Activated naive CD4-positive, alpha-beta T cell treated with anti-CD3 and anti-CD28 coated beads, Interleukin-2, amount 10 ng/mL, durations not matched to agents 7 days and 5 days (primary cell): ENCODE results near the gene DNLZ.

Experiments used
- CTCF ChIA-PET: fragments of 350-600 bp; sonication (Branson Sonifier 250); formaldehyde crosslinking; loops from one replicate; lab custom pipeline; 2021; ENCODE audit warnings: antibody characterized with exemption; lab: Charles Lee
- DNase-seq: peaks from one replicate; pipeline ENCODE4 v3.0.0-alpha.2; 2020
- H3K27ac Mint-ChIP-seq: one replicate; pipeline ENCODE4 v1.8.0; 2021; ENCODE audit warnings: mild to moderate bottlenecking, moderate library complexity, mixed read lengths
- H3K27me3 Mint-ChIP-seq: one replicate; pipeline ENCODE4 v1.8.0; 2021; ENCODE audit warnings: mild to moderate bottlenecking, mixed read lengths
- H3K36me3 Mint-ChIP-seq: one replicate; pipeline ENCODE4 v1.8.0; 2021; ENCODE audit warnings: mixed read lengths
- H3K4me1 Mint-ChIP-seq: one replicate; pipeline ENCODE4 v1.8.0; 2021; ENCODE audit warnings: mixed read lengths
- H3K4me3 Mint-ChIP-seq: one replicate; pipeline ENCODE4 v1.8.0; 2021; ENCODE audit warnings: mild to moderate bottlenecking, moderate library complexity, mixed read lengths
- H3K9me3 Mint-ChIP-seq: one replicate; pipeline ENCODE4 v1.8.0; 2021; ENCODE audit warnings: mixed read lengths

Gene DNLZ

DNA sequence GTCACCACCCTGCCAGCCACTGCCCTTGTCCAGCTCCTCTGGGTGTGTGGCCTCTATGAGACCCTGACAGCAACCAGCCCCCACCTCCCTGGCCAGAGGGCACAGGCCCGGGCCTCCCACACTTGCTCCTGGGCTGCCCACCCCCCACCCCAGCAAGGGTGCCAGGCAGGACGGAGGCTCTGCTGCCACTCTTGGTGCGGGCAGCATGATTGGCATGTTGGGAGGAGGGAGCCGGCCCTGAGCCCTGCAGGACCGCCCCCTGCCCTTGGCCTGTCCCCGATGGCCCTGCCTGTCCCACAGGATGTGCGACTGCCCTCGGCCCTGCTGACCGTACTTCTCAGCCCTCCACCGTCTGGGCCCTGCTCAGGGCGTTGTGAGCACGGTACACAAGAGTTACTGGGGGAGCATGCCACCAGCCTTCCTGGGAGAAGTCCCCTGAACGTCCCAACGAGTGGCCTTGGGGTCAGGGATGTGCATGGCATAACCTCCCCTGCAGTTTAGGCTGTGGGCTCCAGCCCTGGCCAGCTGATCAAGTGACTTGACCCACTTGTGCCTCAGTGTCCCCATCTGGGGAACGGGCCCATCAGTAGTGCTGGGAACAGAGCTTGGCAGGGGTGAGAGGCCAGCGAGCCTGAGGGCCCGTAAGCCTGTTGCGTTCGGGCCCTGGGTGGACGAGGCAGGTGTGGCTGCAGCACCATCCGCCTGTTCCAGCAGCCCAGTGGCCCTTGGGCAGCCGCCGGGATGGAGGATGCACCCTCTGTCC is 20.2 kb downstream of the DNLZ start:
- H3K4me1 Mint-ChIP-seq: peaks cover 2% of the 10 kb centered on the region
- DNase-seq: no peak
- no peak overlapping the region for H3K4me3 Mint-ChIP-seq
- H3K9me3 Mint-ChIP-seq: no peaks in the 10 kb centered on the region
- no peaks in the 10 kb centered on the region for H3K36me3 Mint-ChIP-seq
- CTCF ChIA-PET: interaction anchor here (0.7 kb wide), 1 partner anchor 31 kb away, joined by 3 read pairs; no protein-coding TSS in a partner anchor
- no peaks in the 10 kb centered on the region for H3K27me3 Mint-ChIP-seq
- H3K27ac Mint-ChIP-seq: no peak overlapping the region

DNA sequence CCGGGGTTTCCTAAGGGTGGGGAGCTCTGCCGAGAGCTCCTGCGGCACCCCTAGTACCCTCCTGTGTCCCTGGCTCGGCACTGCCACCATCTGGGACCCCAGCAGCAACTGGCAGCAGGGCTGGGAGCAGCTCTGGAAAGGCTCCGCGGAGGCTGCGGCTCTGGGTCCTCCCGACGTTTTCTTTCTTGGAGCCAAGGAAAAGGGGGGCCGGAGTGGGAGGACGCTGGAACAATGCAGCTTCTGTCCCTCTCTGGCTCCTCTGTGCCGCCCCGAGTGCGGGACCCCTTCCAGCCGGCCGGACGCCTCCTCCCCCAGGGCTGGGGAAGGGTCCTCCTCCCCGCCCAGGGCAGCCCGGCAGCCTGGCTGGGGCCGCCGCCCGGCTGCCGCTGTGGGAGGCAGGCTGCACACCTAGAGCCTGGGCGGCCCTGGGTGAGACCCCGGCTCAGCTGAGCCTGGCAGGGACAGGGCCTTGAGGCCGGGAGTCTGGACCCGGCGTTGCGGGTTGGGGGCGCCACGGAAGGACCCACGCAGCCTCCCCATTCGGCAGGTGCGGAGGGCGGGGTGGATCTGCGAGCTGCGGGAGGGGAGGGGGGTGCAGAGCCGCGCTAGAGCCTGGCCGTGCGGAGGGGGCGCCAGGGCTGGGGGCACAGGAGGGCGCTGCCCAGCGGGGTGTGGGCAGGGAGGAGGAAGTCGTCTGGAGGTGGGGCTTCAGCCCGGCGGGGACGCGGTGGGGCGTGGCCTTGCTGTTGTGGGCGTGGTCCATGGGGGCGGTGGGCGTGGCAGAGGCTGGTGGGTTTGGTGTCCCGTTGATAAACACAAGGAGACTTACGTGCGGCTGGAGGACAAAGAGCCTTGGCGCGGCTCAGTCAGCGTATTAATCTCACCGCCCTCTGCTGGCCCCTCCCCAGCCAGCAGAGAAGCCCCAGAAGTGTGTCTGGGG is 21.1 kb downstream of the DNLZ start:
- DNase-seq: peak; percentile 70
- Mint-ChIP-seq H3K27ac (no peak overlapping the region), H3K9me3 (no peaks in the 10 kb centered on the region), H3K4me3 (no peak overlapping the region), H3K4me1 (peaks cover 2% of the 10 kb centered on the region), H3K36me3 (no peaks in the 10 kb centered on the region), H3K27me3 (no peaks in the 10 kb centered on the region)
- CTCF ChIA-PET: interaction anchor here (0.7 kb wide), 1 partner anchor 30 kb away, joined by 3 read pairs; no protein-coding TSS in a partner anchor

DNA sequence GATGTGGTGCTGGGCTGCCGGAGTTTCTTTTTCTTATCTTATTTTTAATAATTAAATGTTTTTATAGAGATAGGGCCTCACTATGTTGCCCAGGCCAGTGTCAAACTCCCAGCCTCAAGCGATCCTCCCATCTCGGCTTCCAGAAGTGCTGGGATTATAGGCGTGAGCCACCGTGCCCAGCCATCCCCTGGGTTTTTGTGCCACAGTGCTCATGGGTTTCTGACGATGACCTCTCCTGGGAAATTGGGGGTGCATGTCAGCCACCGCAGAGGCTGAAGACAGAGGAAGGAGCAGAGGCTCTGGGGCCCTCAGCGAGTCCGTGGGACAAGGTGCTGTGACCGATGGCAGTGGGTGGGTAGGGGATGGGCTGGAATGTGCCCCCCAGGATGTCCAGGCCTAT is 21.8 kb downstream of the DNLZ start:
- no peak overlapping the region for H3K27ac Mint-ChIP-seq
- H3K9me3 Mint-ChIP-seq: no peaks in the 10 kb centered on the region
- H3K4me1 Mint-ChIP-seq: peaks cover 2% of the 10 kb centered on the region
- no peak for DNase-seq
- no peaks in the 10 kb centered on the region for H3K27me3 Mint-ChIP-seq
- CTCF ChIA-PET: no interaction called here
- no peaks in the 10 kb centered on the region for H3K36me3 Mint-ChIP-seq
- H3K4me3 Mint-ChIP-seq: no peak overlapping the region

DNA sequence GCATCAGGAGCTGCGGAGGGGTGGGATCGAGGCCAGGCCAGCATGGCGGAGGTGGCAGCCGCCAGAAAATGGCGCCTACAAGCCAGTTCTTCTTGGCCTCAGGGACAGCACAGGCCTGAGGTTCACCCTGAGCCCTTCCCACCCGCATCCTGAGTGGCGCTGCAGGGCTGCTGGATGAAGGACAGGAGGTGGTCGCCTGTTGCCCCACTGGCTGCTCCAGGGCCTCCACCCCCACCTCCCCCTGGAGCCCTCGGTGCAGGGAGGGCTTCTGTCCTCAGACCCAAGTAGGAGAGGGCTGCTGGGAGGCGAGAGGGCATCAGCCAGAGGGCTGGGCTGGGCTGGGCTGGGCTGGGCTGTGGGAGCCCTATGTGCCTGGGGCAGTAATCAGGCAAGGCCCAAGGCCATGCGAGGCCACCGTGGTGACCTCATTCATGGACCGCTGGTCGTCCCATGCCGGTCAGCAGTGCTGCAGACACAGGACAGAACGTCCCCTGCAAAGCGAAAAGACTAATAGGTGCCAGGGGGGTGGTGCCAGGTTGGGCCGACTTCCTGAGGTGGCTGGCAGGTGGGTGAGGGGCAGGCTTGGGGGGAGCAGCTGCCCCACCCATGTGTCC is 22.4 kb downstream of the DNLZ start:
- CTCF ChIA-PET: no interaction called here
- no peak overlapping the region for H3K27ac Mint-ChIP-seq

DNA sequence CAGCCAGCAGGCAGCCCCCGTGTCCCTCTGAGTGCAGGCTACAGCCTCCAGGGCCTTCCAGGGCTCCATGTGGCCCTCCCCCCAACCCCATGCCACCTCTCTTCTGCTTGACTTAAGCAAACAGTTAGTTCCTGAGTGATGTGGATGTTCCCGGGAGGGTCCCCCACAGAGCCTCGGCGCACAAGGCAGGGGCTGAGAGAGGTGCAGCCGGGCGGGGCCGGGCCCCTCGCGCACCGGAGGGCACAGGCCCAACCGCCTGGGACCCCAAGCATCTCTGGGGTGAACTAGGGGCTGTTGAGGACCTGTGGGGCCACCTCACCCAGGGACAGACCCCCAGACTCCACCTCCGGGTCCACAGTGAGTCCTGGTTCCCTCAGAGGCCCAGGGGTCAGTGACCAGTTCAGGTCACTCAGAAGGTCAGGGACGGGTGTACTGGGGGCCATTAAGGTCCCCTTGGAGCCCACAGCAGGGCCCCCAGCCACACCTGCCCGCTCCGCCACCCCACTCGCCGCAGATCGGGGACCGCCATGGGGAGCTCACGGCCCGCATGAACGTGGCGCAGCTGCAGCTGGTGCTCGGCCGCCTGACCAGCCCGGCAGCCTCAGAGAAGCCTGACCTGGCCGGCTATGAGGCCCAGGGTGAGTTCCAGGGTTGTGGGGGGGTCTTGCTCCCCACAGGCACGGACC is 23.0 kb downstream of the DNLZ start:
- H3K27me3 Mint-ChIP-seq: no peaks in the 10 kb centered on the region
- H3K9me3 Mint-ChIP-seq: no peaks in the 10 kb centered on the region
- H3K4me1 Mint-ChIP-seq: peaks cover 2% of the 10 kb centered on the region
- no peak for DNase-seq
- no peaks in the 10 kb centered on the region for H3K36me3 Mint-ChIP-seq
- CTCF ChIA-PET: interaction anchor here (0.6 kb wide), 1 partner anchor 32 kb away, joined by 3 read pairs; no protein-coding TSS in a partner anchor
- no peak overlapping the region for H3K27ac Mint-ChIP-seq
- H3K4me3 Mint-ChIP-seq: no peak overlapping the region

More for the DNA sequence above, 22.4 kb downstream of the DNLZ start:
- no peaks in the 10 kb centered on the region for H3K9me3 Mint-ChIP-seq
- no peak overlapping the region for H3K4me3 Mint-ChIP-seq
- no peaks in the 10 kb centered on the region for H3K27me3 Mint-ChIP-seq
- H3K36me3 Mint-ChIP-seq: no peaks in the 10 kb centered on the region
- peaks cover 2% of the 10 kb centered on the region for H3K4me1 Mint-ChIP-seq
- no peak for DNase-seq

DNA sequence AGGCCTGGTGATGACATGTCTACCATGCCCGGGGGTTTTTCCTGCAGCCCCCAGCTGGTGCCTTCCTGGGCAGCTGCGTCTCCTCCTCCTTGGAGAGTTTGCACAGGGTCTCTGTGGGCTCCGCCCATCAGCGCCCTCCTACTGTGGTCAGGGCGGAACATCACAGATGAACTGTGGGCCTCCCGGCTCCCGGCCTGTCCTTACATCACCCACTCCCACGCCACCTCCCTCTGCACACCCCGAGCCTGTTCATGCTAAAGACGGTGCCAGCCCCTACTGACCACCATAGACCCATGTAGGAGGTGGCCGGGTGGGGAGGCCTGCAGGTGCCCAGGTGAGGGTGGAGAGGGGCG is 23.6 kb downstream of the DNLZ start:
- no peak for DNase-seq
- CTCF ChIA-PET: interaction anchor here (0.6 kb wide), 1 partner anchor 32 kb away, joined by 3 read pairs; no protein-coding TSS in a partner anchor
- Mint-ChIP-seq H3K36me3 (no peaks in the 10 kb centered on the region), H3K9me3 (no peaks in the 10 kb centered on the region), H3K4me1 (peaks cover 2% of the 10 kb centered on the region), H3K27ac (no peak overlapping the region), H3K27me3 (no peaks in the 10 kb centered on the region), H3K4me3 (no peak overlapping the region)

DNA sequence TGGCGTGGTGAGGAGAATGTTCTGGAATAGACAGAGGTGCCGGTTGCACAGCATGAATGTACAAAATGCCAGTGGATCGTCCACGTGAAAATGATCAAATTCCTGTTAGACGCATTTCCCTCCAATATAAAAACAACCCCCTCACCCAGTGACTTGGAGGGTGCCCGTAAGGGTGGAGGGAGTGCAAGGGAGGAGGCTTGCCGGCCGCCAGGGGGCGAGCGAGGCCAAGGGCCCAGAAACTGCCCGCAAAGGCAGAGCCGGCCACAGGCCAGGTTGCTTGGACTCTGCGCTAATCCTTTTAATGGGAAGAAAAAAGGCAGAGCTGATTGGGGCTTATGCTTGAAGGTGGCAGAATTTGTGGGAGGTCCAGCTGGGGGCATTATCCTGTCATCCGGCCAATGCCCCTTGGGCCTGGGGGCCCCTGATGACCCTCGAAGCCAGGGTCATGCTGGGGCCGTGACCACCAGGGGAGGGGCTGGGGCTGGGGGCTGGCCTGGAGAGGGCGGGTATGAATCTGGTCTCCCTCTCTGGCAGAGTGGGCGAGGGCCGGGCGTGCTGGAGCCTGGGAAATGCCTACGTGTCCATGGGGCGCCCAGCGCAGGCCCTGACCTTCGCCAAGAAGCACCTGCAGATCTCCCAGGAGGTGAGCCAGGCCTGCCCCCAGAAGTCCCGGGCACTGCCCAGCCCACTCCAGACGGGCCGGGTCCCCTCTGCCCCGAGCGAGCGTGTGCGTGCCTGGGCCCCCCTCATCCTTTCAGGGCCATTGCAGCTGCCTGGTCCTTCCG is 24.2 kb downstream of the DNLZ start:
- CTCF ChIA-PET: no interaction called here
- Mint-ChIP-seq H3K4me3 (no peak overlapping the region), H3K27me3 (no peaks in the 10 kb centered on the region), H3K4me1 (peaks cover 2% of the 10 kb centered on the region), H3K36me3 (no peaks in the 10 kb centered on the region), H3K9me3 (no peaks in the 10 kb centered on the region), H3K27ac (no peak overlapping the region)
- peak; percentile 41 for DNase-seq

DNA sequence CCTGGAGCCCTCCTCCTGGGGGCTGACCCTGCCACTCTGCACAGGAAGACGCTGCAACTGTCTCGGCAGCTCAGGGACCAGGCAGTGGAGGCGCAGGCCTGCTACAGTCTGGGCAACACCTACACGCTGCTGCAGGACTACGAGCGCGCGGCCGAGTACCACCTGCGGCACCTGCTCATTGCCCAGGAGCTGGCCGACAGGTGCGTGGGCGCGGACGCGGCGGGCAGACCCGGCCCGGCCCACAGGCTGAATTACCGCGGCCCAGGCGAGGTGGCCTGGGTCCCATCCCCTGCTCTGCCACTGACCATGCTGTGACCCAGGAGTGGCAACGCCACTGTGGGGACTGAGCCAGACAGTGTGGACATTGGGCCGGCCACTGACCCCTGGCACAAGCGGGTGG is 25.0 kb downstream of the DNLZ start:
- H3K9me3 Mint-ChIP-seq: no peaks in the 10 kb centered on the region
- no peak for DNase-seq
- H3K27ac Mint-ChIP-seq: no peak overlapping the region
- no peak overlapping the region for H3K4me3 Mint-ChIP-seq
- peaks cover 2% of the 10 kb centered on the region for H3K4me1 Mint-ChIP-seq
- CTCF ChIA-PET: no interaction called here
- H3K27me3 Mint-ChIP-seq: no peaks in the 10 kb centered on the region
- no peaks in the 10 kb centered on the region for H3K36me3 Mint-ChIP-seq

DNA sequence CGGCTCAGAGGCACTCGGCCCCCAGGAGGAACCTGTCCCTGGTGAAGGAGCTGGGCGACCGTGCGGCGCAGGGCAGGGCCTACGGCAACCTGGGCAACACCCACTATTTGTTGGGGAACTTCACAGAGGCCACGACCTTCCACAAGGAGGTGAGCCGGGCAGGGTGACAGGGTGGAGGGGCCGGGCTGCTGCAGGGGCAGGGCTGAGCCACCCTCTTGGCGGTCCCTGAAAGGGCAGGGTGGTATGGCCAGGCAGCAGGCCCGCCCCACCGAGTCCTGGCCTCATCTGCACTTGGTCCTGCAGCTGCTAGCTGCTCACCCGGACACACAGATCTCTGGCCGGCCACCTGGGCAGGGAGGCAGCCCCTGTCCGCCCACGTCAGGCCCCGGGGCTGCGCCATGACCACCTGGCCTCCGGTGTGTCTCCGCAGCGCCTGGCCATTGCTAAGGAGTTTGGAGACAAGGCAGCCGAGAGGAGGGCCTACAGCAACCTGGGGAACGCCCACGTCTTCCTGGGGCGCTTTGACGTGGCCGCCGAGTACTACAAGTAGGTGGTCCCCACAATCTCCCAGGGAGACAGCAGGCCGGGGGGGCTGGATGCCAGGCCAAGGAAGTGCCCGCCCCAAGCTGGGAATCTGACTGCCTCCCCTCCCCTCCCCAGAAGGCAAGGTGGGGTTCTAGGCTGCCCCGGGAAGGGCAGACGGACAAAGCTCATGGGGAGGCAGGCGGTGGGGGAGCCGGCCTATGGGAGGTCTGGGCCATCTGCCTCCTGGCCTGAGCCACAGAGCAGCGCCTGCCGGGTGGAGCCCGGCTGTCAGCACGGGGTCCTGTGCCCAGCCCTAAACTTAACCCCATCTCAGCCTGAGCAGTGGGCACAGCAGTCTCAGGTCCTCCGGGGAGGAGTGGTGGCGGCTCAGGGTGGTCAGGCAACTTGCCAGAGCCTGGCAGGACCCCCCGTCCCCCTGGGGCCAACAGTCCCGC is 25.8 kb downstream of the DNLZ start:
- CTCF ChIA-PET: no interaction called here
- Mint-ChIP-seq H3K4me3 (no peak overlapping the region), H3K4me1 (no peaks in the 10 kb centered on the region), H3K27me3 (no peaks in the 10 kb centered on the region), H3K36me3 (no peaks in the 10 kb centered on the region), H3K9me3 (no peaks in the 10 kb centered on the region), H3K27ac (no peak overlapping the region)
- no peak for DNase-seq

DNA sequence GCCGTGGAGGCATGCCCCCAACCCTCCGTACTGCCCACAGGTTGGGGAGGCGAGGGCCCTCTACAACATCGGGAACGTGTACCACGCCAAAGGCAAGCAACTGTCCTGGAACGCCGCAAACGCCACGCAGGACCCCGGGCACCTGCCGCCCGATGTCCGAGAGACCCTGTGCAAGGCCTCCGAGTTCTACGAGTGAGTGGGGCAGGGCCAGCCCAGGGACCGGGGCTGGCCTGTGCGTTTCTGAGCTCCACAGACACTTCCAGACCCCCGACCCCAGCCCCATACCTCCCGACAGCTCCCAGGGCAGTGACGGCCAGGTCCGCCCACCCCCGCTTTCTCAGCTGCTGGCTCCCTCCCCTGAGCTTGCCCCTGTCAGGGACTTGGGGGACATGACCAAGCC is 26.7 kb downstream of the DNLZ start:
- DNase-seq: no peak
- Mint-ChIP-seq H3K4me3 (no peak overlapping the region), H3K4me1 (no peaks in the 10 kb centered on the region), H3K36me3 (no peaks in the 10 kb centered on the region), H3K27ac (no peak overlapping the region), H3K9me3 (no peaks in the 10 kb centered on the region), H3K27me3 (no peaks in the 10 kb centered on the region)
- CTCF ChIA-PET: no interaction called here

DNA sequence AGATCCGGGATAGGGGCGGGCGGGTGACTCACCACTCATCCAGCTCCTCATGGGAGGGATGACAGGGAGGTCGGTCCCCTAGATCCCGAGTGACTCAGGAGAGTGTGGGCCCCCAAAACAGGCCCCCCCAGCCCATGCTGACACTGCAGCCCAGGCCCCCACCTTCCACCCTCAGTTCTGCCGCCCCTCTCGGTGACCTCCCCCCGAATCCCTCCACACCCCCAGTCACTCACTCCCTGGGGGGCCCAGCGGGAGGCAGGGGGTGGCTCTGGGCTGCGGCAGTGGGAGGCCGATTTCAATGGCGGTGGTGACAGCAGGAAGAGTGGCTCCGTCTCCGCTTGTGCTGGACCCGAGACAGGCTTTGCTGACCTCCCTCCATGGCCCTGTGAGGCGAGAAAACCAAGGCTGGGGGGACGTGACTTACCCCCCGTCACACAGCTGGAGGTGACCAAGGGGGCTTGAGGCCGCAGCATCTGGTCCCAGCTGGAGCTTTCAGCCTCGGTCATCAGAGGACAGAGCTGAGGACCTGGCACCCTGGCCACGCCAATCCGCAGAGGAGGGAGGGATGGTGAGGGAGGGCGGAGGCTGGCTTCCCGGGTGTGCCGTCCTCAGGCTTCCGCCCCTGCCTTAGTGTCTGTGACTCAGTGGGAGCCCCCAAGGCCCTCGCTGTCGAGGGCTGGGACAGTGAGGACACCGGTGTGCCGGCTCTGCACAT is 27.2 kb downstream of the DNLZ start:
- CTCF ChIA-PET: no interaction called here
- Mint-ChIP-seq H3K4me1 (no peaks in the 10 kb centered on the region), H3K27me3 (no peaks in the 10 kb centered on the region), H3K4me3 (no peak overlapping the region), H3K27ac (no peak overlapping the region), H3K36me3 (no peaks in the 10 kb centered on the region), H3K9me3 (no peaks in the 10 kb centered on the region)
- no peak for DNase-seq
